HCT116 (cell line): ENCODE results near the gene STING1.

Experiments used
- ELF1 ChIP-seq: IDR thresholded peaks from 2 replicates; pipeline ENCODE4 v1.6.1; 2012; ENCODE audit warnings: low read depth, borderline replicate concordance
- POLR2A ChIP-seq: IDR thresholded peaks from 2 replicates; pipeline ENCODE4 v1.7.0; 2011; ENCODE audit warnings: borderline replicate concordance; ENCODE audit not compliant: insufficient read depth, insufficient read length; ENCODE audit errors: extremely low read depth
- POLR2AphosphoS5 ChIP-seq: IDR thresholded peaks from 2 replicates; pipeline ENCODE4 v1.6.1; 2011; ENCODE audit warnings: mild to moderate bottlenecking, low read depth, low read length, moderate library complexity
- RAD21 ChIP-seq: IDR thresholded peaks from 2 replicates; pipeline ENCODE4 v1.6.1; 2012; ENCODE audit warnings: low read depth, mild to moderate bottlenecking
- SIN3A ChIP-seq: IDR thresholded peaks from 2 replicates; pipeline ENCODE4 v1.6.1; 2012; ENCODE audit warnings: low read depth
- TCF7L2 ChIP-seq: IDR thresholded peaks from 2 replicates; pipeline ENCODE4 v1.7.0; 2011; ENCODE audit warnings: borderline replicate concordance, inconsistent platforms; ENCODE audit not compliant: insufficient read depth, insufficient read length; ENCODE audit errors: extremely low read depth
- YY1 ChIP-seq: IDR thresholded peaks from 2 replicates; pipeline ENCODE4 v1.6.1; 2011; ENCODE audit warnings: low read length, low read depth, moderate library complexity, mild to moderate bottlenecking; ENCODE audit not compliant: insufficient replicate concordance; ENCODE audit errors: extremely low read depth
- ZFX ChIP-seq: fragments of 450-650 bp; IDR thresholded peaks from 2 replicates; pipeline ENCODE4 v1.6.1; 2017
- ZNF274 ChIP-seq: fragments of 200-500 bp; sonication (Bioruptor generic); IDR thresholded peaks from 2 replicates; pipeline ENCODE4 v1.6.1; 2014; ENCODE audit warnings: mild to moderate bottlenecking, low read depth, low read length, inconsistent platforms
- TF ChIP-seq, protein P1 (sequence below), 3 experiments: fragments of 200-600 bp in 1 of 3; sonication (generic) in 1 of 3; IDR thresholded peaks in 2 of 3; conservative IDR thresholded peaks in 1 of 3; 2 replicates each; pipeline ENCODE4 v1.5.1; 2012 to 2017; ENCODE audit warnings: low read depth in 2 of 3, low read length in 2 of 3, antibody characterized with exemption in 1 of 3, borderline replicate concordance in 1 of 3, control low read depth in 1 of 3, mild to moderate bottlenecking in 1 of 3, mixed read lengths in 1 of 3, mixed run types in 1 of 3, moderate library complexity in 1 of 3; ENCODE audit not compliant: insufficient read depth in 1 of 3
- TF ChIP-seq, protein P2 (sequence below): IDR thresholded peaks from 2 replicates; pipeline ENCODE4 v1.6.1; 2012

DNA sequence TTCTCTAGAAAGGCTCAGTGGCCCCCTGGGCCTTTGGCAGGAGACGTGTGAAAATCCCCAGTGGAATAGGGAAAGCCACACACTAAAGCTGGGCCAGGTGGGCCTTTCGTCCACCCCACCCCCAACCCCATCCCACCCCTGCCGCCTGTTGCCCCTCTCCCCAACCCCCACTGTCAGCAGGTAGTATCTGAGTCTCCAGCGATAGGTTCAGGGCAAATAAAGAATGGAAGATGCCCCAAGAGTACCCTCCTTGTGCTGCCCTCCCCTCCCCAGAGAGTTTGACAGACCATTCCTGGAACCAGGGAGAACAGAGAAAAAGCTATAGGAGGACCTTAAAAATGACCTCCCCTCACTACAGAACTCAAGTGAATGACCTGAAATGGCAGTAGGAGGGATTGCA lies 41.9 kb upstream of the STING1 start:
- TF ChIP-seq ELF1: no peak
- TF ChIP-seq, protein P1, sequence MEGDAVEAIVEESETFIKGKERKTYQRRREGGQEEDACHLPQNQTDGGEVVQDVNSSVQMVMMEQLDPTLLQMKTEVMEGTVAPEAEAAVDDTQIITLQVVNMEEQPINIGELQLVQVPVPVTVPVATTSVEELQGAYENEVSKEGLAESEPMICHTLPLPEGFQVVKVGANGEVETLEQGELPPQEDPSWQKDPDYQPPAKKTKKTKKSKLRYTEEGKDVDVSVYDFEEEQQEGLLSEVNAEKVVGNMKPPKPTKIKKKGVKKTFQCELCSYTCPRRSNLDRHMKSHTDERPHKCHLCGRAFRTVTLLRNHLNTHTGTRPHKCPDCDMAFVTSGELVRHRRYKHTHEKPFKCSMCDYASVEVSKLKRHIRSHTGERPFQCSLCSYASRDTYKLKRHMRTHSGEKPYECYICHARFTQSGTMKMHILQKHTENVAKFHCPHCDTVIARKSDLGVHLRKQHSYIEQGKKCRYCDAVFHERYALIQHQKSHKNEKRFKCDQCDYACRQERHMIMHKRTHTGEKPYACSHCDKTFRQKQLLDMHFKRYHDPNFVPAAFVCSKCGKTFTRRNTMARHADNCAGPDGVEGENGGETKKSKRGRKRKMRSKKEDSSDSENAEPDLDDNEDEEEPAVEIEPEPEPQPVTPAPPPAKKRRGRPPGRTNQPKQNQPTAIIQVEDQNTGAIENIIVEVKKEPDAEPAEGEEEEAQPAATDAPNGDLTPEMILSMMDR (IDR thresholded peaks at IDR 0.05 in 2 of 3, conservative IDR thresholded peaks at IDR 0.05 in 1 of 3; ENCODE audit: borderline replicate concordance in 1 of 3, insufficient read depth in 1 of 3, low read depth in 2 of 3, low read length in 2 of 3): no peak
- TF ChIP-seq YY1: no peak
- TF ChIP-seq POLR2A: no peak
- TF ChIP-seq TCF7L2: no peak
- no peak for TF ChIP-seq SIN3A
- TF ChIP-seq, protein P2, sequence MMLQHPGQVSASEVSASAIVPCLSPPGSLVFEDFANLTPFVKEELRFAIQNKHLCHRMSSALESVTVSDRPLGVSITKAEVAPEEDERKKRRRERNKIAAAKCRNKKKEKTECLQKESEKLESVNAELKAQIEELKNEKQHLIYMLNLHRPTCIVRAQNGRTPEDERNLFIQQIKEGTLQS: no peak
- no peak for TF ChIP-seq POLR2AphosphoS5
- TF ChIP-seq ZFX: no peak
- TF ChIP-seq RAD21: no peak
- TF ChIP-seq ZNF274: no peak
